Dermis blood vessel endothelial cell (primary cell): ENCODE measurements around the gene MPP4. TPM values are rescaled to one million over a fixed set of nuclear protein-coding genes. Genes with fewer than 3 reads are reported as not detected.

Experiments used
- DNase-seq: peaks from one replicate; pipeline ENCODE4 v3.0.0; 2010
- total RNA-seq: library from RNA; depleted of rRNA; stranded (reverse); fragments of >200 nt; gene quantifications from 2 replicates; pipeline ENCODE4 v1.2.3, GENCODE V29; 2014

The MPP4 gene
- total RNA-seq: 2.2 and 3.1 TPM in 2 replicates

- peak; percentile 76 for DNase-seq
These were observed at the start of gene MPP4 for GRCh38 chr2:201698588-201699226. MPP4 (minus strand) TSS chr2:201698644; CDS start chr2:201693954, 4,690 bp downstream.

GRCh38 chr2:201746551-201746950 is 48.1 kb upstream of the MPP4 start:
- DNase-seq: no peak

GRCh38 chr2:201735486-201735885 is 37.0 kb upstream of the MPP4 start:
- peak; percentile 87 for DNase-seq

GRCh38 chr2:201734111-201734510 is 35.7 kb upstream of the MPP4 start:
- no peak for DNase-seq

- DNase-seq: peak; percentile 85
These were observed 35.1 kb upstream of the MPP4 start for GRCh38 chr2:201733544-201733943.

- DNase-seq: no peak
These were observed 32.3 kb upstream of the MPP4 start for GRCh38 chr2:201730651-201731285.

- DNase-seq: no peak
These were observed 17.0 kb upstream of the MPP4 start for GRCh38 chr2:201715459-201715858.

- DNase-seq: no peak
These were observed 14.3 kb upstream of the MPP4 start for GRCh38 chr2:201712726-201713125.

- no peak for DNase-seq
These were observed 11.3 kb upstream of the MPP4 start for GRCh38 chr2:201709747-201710146.

- DNase-seq: no peak
These were observed 10.6 kb upstream of the MPP4 start for GRCh38 chr2:201709049-201709448.

- DNase-seq: peak; percentile 83
These were observed 9.3 kb upstream of the MPP4 start for GRCh38 chr2:201707753-201708152.

GRCh38 chr2:201707142-201707541 is 8.7 kb upstream of the MPP4 start:
- peak; percentile 43 for DNase-seq

- DNase-seq: peak; percentile 41
These were observed 6.1 kb upstream of the MPP4 start for GRCh38 chr2:201704536-201704935.

GRCh38 chr2:201701646-201702045 is 3.2 kb upstream of the MPP4 start:
- DNase-seq: no peak

- peak; percentile 76 for DNase-seq
These were observed 972 bp upstream of the MPP4 start for GRCh38 chr2:201699416-201699815.

- peak; percentile 83 for DNase-seq
These were observed 545 bp downstream of the MPP4 start for GRCh38 chr2:201697899-201698298.

- DNase-seq: peak; percentile 95
These were observed 2.2 kb downstream of the MPP4 start for GRCh38 chr2:201696151-201696659.

GRCh38 chr2:201685156-201685555 is 13.3 kb downstream of the MPP4 start:
- DNase-seq: no peak

GRCh38 chr2:201680743-201681142 is 17.7 kb downstream of the MPP4 start:
- peak; percentile 69 for DNase-seq

GRCh38 chr2:201678401-201678800 is 20.0 kb downstream of the MPP4 start:
- no peak for DNase-seq

- no peak for DNase-seq
These were observed 23.0 kb downstream of the MPP4 start for GRCh38 chr2:201675454-201675853.

GRCh38 chr2:201674794-201675193 is 23.6 kb downstream of the MPP4 start:
- DNase-seq: no peak

- DNase-seq: no peak
These were observed 24.1 kb downstream of the MPP4 start for GRCh38 chr2:201674298-201674697.

- no peak for DNase-seq
These were observed 24.9 kb downstream of the MPP4 start for GRCh38 chr2:201673546-201673945.
